T-helper 2 cell (primary cell): ENCODE measurements around the gene PTCH2.
A peak's percentile ranks its signal among the peaks of the same experiment; 100 is the strongest.

ENCODE experiments used
- DNase-seq, 5 experiments: peaks; one replicate each; pipeline versions ENCODE4 v3.0.0 to v3.0.0-alpha.2; 2012 to 2022
- total RNA-seq, 2 donors: gene quantifications; one replicate each; lab custom pipeline; 2026; lab: John Stamatoyannopoulos, UW

Gene PTCH2, protein sequence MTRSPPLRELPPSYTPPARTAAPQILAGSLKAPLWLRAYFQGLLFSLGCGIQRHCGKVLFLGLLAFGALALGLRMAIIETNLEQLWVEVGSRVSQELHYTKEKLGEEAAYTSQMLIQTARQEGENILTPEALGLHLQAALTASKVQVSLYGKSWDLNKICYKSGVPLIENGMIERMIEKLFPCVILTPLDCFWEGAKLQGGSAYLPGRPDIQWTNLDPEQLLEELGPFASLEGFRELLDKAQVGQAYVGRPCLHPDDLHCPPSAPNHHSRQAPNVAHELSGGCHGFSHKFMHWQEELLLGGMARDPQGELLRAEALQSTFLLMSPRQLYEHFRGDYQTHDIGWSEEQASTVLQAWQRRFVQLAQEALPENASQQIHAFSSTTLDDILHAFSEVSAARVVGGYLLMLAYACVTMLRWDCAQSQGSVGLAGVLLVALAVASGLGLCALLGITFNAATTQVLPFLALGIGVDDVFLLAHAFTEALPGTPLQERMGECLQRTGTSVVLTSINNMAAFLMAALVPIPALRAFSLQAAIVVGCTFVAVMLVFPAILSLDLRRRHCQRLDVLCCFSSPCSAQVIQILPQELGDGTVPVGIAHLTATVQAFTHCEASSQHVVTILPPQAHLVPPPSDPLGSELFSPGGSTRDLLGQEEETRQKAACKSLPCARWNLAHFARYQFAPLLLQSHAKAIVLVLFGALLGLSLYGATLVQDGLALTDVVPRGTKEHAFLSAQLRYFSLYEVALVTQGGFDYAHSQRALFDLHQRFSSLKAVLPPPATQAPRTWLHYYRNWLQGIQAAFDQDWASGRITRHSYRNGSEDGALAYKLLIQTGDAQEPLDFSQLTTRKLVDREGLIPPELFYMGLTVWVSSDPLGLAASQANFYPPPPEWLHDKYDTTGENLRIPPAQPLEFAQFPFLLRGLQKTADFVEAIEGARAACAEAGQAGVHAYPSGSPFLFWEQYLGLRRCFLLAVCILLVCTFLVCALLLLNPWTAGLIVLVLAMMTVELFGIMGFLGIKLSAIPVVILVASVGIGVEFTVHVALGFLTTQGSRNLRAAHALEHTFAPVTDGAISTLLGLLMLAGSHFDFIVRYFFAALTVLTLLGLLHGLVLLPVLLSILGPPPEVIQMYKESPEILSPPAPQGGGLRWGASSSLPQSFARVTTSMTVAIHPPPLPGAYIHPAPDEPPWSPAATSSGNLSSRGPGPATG
- 3.3 to 4.1 reads per million in 2 donors for total RNA-seq

DNA sequence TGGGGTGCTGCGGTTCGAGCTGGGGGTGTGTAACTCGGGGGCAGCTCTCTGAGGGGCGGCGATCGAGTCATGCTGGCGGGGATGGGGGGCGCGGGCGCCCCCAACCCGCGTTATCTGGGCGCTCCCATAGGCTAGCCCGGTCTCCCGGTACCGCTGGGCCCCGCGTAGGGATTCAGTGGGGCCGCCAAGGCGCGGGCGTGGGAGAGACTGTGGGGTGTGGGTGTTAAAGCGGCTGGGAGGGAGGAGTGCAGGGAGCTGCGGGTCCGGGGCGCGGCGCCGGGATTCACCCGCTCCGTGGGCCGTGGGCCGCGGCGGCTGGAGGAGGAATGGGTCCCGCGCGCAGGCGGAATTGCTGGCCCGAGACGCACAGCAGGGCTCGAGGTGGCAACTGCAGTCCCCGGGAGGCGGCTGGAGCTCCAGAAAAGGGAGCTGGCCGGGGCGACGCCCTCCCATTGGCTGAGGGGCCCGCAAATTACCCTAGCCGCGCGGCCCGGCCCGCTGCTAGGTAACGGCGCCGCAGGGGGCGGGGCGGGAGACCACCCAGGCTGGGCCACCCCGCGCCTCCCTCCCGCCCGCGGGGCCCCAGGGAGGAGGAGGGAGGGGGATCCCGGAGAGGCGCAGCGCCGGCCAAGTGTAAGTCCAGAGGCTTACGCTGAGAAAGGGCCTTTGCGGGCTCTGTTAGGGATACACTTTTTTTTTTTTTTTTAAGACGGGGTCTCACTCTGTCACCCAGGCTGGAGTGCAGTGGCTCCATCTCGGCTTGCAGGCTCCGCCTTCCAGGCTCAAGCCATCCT is at the start of gene PTCH2:
TSS of gene PTCH2 (minus strand) at position 392 of the 794 bp plus-strand sequence. CDS start at position 71, 321 bp downstream.
- DNase-seq = peak in 3 of 5 experiments; percentile 10 to 22 (median 10)

DNA sequence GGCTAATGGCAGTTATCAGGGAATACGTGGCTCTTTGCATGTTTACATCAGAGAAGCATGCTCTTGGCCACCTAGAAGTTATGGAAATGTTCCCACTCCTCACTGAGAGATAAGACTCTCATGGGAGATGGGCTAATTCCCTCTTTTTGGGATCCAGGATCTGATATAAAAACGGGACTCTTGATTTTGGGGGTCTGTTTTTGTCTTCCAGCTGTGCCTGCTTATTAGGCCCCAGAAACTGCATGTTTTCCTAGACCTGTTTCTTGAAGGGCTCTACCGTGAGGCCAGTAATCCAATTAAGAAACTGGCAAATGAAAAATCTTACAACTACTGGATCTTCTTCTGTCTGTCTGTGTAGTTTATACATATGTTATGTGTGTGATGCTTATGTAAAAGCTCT is 47.0 kb upstream of the PTCH2 start:
- no peak for DNase-seq

DNA sequence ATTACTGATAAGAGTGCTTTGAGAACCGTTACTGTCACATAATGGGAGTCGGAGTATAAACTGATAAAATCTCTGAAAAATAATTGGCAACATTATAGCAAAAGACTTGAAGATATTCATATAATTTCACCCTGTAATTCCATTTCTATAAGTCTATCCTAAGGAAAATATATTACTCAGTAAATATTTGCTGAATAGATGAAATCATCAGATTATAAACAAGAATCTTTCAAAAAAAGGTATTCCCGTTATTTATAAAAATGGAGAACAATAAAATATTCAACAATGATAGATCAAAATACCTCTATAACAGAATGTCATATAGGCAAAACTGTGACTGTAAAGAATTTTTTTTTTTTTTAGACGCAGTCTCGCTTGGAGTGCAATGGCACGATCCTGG is 42.4 kb upstream of the PTCH2 start:
- no peak for DNase-seq

DNA sequence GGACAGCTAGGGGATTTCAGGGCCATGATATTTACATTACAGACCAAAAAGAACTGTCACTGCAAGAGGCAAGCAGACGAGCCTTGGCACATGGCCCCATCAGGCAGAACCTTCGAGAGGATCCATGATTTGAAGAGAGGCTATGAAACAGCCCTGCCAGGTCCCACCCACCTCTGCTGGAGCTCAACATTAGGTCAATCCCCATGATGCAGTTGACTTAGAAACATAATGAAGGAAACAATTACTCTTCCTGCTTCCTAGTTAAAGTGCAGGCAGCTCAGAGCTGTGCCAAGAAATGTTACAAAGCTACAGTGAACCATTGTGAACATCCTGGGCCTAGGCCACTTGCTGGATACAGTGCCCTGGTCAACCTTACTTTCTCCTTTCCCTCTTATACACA is 41.7 kb upstream of the PTCH2 start:
- no peak for DNase-seq

DNA sequence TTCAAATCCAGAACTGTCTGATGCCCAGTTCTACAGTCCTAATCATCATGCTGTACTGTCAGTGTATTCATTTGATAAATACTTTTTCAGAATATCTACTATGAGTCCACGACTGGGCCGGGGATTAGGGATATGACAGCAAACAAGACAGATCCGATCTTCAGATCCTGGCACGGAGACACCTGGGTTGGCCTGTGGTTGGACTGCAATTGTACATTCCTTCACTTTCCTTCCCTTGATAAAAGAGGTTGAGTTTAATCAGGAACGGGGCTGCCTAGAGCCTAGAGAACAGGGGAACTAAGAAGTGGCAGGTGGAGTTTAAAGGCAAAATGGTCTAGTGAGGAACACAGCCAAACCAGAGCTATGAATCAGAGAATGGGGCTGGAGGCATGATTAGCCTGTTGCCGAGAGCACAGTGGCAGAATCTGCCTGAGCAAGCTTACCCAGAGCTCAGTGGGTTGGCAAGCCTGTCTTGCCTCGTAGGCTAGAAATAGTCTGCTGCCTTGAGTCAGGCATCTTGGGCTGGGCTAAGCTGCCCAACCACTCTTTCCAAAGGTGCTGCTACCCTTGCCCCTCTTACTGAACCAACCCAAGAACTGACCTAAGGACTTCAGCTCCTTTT is 38.1 kb upstream of the PTCH2 start:
- no peak for DNase-seq

DNA sequence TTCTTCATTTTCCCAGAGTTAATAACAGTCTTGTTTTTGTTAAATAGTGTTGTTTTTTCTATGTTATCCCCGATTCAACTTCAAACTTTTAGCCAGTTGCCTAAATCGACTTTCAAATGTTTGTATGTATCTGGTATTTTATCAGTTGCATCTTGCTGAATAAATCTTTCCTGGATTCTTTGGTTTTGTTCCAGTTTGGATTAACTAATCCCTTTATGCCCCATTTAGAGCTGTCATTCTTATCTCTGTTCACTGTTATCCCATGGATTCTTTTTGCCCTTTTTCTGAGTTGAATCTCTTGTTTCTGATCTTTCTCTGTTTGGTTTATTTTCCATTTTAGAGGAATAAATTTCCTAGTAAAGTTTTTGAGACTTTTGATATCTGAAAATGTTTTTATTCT is 31.1 kb upstream of the PTCH2 start:
- DNase-seq = no peak

DNA sequence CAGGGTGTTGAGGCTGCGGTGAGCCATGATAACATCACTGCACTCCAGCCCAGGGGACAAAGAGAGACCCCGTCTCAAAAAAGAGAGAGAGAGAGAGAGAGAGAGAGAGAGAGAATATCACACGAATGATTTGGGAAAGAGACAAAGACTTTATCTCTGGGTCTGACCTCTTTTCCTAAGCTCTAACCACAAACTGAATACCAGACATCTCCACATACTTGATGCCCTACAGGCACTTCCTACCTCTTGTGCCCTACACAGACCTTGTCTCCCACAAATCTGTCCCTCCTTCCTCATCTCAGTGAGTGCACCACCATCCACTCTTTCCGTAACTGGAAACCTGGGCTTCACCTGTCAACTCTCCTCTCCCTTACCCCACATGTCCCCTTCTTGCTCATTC is 27.0 kb upstream of the PTCH2 start:
- DNase-seq = no peak

DNA sequence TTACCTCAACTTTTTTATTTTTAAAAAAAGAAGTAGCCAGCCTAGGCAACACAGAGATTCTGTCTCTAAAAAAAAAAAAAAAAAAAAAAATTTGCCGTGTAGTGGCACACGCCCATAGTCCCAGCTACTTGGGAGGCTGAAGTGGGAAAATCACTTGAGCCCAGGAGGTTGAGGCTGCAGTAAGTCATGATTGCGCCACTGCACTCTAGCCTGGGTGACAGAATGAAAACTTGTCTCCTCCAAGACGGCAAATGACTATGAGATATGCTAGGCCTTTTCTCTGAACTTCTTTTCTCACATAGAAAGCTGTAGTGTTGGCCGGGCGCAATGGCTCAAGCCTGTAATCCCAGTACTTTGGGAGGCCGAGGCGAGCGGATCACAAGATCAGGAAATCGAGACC is 24.7 kb upstream of the PTCH2 start:
- DNase-seq = no peak

DNA sequence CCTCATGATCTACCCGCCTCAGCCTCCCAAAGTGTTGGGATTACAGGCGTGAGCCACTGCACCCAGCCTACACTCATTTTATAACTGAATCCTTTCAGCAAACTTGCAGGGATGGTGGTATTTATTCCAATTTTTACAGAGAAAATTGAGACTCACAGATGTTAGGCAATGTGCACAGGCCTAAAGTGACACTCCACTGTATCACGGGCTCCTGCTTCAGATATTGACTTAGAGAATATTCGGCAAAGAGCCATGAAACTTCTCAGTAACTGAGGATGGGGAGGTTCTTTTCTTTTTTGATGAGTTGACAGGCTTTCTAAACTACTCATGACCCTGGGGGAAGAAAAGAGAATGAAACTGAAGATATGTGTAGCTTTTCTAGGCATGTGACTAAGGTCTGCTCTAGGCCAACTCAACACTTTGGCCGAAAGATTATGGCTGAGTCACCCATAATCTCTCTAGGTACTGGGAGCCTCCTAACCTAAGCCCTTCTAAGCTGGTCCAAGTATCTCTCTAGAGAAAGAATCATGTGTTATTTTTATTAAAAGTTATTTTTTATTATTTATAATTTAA is 19.9 kb upstream of the PTCH2 start:
- DNase-seq = no peak

DNA sequence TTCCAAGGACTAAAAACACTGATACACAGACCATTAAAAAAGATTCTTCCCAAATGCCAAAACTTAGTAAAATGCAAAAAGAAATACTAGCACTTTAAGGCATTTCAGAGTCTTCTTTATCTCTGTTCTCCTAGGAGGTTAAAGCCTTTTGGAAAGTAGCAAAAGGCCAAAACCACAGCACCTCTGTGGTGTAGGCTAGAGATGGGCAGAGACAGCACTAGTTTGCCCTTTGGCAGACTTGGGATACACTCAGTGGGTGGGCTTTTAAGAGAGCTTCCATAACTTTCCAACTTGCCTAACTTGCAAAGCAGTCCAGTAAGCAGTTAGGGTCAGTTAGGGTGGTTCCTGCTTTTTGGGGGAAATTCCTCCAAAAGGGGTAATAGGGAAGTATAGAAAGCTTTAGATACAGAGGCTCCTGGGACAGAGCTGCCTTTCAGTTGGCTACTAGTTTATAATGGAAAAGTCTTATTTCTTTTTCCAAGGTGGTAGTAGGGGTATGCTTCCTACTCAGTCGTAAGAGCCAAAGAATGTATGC is 17.9 kb upstream of the PTCH2 start:
- no peak for DNase-seq

DNA sequence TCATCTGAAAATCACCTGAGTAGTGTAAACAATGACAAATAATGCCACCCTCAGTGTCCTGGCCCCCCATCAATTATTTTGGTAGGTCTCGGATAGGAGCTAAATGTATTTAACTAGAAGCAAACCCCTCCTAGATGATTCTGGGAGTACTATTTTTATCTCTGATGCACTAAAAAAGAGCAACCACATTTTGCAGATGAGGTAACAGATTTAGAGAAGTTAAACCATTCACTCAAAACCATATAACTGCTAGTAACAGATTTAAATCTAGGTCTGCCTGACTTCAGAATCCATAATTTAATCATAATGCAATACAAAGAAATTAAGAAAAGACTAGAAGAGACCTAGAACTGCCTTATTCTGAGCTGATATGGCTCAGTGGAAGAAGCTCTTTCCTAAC is 17.3 kb upstream of the PTCH2 start:
- peak in 1 of 5 experiments; percentile 24 for DNase-seq

DNA sequence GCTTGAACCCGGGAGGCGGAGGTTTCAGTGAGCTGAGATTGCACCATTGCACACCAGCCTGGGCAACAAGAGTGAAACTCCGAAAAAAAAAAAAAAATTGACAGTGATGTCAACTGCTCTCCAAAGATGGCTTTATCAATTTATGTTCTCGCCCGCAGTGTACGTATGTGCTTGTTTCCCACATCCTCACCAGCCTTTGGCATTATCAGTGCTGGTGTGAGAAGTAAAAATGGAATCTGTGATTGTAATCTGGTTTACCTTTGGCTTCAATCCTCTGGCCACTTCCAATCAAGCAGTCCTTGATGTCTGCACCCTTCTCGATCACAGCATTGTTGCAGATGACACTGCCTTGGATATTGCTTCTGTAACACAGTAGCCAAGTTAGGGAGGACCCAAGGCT is 14.4 kb upstream of the PTCH2 start:
- DNase-seq = no peak

DNA sequence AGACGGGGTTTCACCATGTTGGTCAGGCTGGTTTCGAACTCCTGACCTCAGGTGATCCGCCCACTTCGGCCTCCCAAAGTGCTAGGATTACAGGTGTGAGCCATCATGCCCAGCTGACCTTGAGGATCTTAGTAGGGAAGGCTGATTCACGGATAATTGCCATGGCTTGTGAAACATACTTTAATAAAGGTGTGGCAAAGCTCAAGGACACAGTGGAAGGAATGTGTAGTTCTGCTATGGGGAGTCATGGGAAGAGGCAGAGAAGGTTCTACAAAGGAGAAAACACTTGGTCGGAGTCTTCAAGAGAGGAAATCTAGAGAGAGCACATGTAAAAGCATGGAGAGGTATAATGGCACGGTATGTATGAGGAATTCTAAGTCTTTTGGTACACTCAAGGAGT is 12.7 kb upstream of the PTCH2 start:
- no peak for DNase-seq

DNA sequence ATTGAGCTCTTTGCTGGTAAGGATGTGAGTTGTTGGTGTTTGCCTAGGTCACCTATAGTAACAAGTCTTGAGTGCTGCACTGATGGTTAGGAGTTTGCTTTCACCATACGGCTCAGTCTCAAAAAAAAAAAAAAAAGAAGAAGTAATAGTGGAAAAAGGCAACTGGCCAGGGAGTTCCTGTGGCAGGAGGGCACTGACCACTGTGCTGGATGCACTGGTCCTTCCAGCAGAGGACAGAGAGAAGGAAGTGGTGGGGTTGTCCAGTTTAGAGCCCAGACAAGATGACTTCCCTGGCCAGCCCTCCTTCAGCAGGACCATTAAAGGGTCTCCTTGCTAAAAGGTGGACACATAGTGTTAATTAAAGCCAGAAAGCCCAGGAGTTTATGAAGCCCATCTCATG is 11.9 kb upstream of the PTCH2 start:
- no peak for DNase-seq

DNA sequence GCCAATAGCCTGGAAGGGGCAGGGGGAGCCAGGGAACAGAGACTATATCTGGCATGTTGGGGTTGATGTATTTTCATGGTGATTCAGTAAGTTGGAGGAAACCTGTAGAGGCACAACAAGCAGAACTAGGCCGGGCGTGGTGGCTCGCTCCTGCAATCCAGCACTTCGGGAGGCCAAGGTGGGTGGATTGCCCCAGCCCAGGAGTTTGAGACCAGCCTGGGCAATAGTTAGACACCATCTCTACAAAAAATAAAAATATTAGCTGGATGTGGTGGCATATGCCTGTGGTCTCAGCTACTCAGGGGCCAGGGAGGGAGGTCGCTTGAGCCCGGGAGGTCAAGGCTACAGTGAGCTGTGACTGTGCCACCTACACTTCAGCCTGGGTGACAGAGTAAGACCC is 10.1 kb upstream of the PTCH2 start:
- DNase-seq = no peak

DNA sequence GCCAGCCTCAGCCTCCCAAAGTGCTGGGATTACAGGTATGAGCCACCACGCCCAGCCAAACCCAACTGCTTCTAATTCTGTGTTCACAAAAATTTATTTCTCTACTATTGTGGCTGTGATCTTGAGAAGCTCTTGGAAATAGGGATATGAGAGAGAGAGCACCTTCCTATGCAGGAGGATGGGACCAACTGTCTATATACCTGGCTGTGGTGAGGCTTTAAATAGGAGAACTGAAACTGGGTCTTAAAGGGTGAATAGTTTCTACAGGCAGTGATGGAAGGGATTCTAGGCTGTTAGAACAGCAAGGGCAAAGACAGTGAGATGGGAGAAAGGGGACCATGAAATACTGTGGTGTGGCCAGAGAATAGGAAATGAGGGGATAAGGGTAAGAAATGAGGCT is 8.3 kb upstream of the PTCH2 start:
- DNase-seq = no peak

DNA sequence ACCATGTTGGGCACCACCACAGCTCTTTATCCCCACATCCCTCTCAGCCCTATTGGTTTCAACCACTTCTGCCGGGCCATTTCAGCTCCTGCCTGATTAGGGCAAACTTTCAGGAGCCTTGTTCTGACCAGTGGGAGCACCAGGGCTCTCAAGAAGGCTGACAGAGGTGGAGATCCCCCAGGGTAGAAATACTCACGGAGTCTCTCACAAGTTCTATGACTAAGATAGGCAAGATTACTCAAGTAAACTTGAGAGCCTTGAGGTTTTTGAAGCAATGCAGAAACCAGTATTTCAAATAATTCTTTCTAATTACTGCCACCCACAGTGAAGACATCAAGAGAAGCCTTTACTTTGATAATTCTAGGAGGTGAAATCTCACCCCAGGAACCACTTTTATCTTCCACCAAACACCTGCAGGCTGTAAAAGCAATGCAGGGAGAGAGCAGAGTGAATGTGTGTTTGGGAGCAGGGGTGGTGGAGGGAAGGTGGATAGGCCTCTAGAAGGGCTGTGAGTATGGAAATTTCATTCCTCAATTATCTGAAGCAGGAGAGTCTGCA is 6.6 kb upstream of the PTCH2 start:
- DNase-seq = no peak

DNA sequence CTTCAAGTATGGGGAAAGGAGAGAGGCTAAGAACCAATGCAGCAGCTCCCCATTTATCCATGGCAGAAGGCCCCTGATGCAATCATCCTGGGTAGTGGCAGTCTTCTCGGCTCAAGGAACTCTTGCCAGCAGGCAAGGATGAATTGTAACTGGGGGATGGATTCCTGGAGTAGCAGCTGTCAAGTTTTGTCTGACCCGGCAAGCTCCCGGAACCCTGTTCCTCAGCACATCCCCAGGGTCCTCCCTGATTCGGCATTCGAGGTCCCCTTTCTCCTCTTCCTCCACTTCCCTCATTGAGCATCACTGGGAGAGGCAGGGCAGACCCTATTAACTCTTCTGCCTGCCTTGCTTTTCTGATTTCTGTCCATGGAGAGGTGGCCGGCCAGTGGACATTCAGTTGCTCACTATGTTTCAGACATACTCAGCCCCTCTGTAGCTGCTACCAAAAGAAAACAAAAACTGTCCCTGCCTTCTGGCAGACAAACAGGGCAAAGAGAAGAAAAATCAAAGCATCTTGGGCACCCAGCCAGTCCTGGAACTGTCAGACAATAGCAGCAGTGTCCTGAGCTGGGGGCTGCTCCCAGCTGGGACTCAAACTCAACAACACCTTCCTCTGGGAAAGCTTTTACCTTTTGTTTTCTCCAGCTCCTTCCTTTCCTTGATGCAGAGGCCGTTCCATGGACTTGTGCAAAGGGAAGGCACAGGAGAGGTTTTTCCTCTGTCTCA is 5.6 kb upstream of the PTCH2 start:
- no peak for DNase-seq

DNA sequence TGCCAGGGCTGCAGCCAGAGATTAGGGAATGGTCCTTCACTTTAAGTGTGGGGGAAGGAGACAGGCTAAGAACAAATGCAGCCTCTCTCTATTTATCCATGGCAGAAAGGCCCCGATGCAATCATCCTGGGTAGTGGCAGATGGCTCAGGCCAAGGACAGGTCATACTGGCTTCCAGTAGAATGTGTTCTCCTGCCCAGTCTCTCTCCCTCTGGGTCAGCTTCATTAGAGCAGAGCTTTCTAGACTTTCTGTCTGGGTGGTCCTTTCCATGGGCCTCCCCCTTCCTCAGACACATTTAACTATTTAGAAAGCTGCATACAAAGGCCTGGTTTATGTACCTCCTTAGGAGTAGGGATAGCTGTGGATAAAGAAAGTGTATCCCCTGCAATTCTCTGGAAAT is 4.8 kb upstream of the PTCH2 start:
- no peak for DNase-seq

DNA sequence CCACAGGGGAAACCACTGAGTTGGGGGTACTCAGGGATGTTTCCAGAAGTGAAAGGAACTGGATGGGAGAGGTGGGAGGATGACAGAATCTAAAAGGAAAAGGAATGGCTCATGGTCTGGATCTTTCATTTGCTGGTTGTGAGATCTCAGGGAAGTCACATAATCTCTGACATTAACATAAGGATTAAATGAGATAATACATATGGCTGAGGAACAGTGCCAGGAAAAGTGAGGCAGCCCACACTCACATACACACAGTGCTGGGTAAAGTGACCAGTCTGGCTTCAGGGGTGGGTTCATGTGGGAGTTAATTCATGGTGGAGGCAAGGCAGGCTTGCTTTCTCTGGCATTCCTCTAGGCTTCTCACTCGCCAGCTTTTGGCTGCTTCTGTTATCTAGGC is 3.9 kb upstream of the PTCH2 start:
- DNase-seq = no peak
